ENCODE results near the gene RASEF.

The RASEF gene

GRCh38 chr9:83081010-83081409 lies 18.1 kb upstream of the RASEF start:
- TF ChIP-seq FOXM1 (IDR thresholded peaks at IDR 0.05; ENCODE audit: borderline replicate concordance, low read depth): no peak
- no peak for TF ChIP-seq RAD21 (IDR thresholded peaks at IDR 0.05; ENCODE audit: low read depth)
- no peak for TF ChIP-seq EGR1 (IDR thresholded peaks at IDR 0.05)
- TF ChIP-seq USF1 (IDR thresholded peaks at IDR 0.05): no peak
- TF ChIP-seq NFIC (IDR thresholded peaks at IDR 0.05): no peak
- no peak for TF ChIP-seq TAF1 (IDR thresholded peaks at IDR 0.05; ENCODE audit: low read depth)
- TF ChIP-seq MAX (IDR thresholded peaks at IDR 0.05): no peak
- TF ChIP-seq YY1 (IDR thresholded peaks at IDR 0.05; ENCODE audit: low read depth): no peak
- no peak for TF ChIP-seq CREB1 (IDR thresholded peaks at IDR 0.05; ENCODE audit: low read depth)
- no peak for TF ChIP-seq CEBPB (IDR thresholded peaks at IDR 0.05)
- TF ChIP-seq EP300 (IDR thresholded peaks at IDR 0.05; ENCODE audit: borderline replicate concordance): no peak

GRCh38 chr9:83071626-83072025 lies 8.7 kb upstream of the RASEF start:
- no peak for TF ChIP-seq CREB1 (IDR thresholded peaks at IDR 0.05; ENCODE audit: low read depth)
- TF ChIP-seq MAX (IDR thresholded peaks at IDR 0.05): no peak
- no peak for TF ChIP-seq TCF12 (IDR thresholded peaks at IDR 0.05; ENCODE audit: low read depth)
- TF ChIP-seq EP300 (IDR thresholded peaks at IDR 0.05; ENCODE audit: borderline replicate concordance): no peak
- no peak for TF ChIP-seq RAD21 (IDR thresholded peaks at IDR 0.05; ENCODE audit: low read depth)
- TF ChIP-seq CEBPB (IDR thresholded peaks at IDR 0.05): no peak
- no peak for TF ChIP-seq TAF1 (IDR thresholded peaks at IDR 0.05; ENCODE audit: low read depth)
- no peak for TF ChIP-seq USF1 (IDR thresholded peaks at IDR 0.05)

- TF ChIP-seq FOXM1 (IDR thresholded peaks at IDR 0.05; ENCODE audit: borderline replicate concordance, low read depth) (no peak), EP300 (IDR thresholded peaks at IDR 0.05; ENCODE audit: borderline replicate concordance) (no peak), CREB1 (IDR thresholded peaks at IDR 0.05; ENCODE audit: low read depth) (no peak), TEAD4 (IDR thresholded peaks at IDR 0.05) (no peak), ZBTB7A (IDR thresholded peaks at IDR 0.05; ENCODE audit: low read depth) (no peak), EGR1 (IDR thresholded peaks at IDR 0.05) (no peak), YY1 (IDR thresholded peaks at IDR 0.05; ENCODE audit: low read depth) (no peak), TCF12 (IDR thresholded peaks at IDR 0.05; ENCODE audit: low read depth) (no peak), MAX (IDR thresholded peaks at IDR 0.05) (no peak), USF1 (IDR thresholded peaks at IDR 0.05) (no peak), REST (IDR thresholded peaks at IDR 0.05; ENCODE audit: low read depth) (no peak), TAF1 (IDR thresholded peaks at IDR 0.05; ENCODE audit: low read depth) (no peak), CEBPB (IDR thresholded peaks at IDR 0.05) (no peak), NFIC (IDR thresholded peaks at IDR 0.05) (no peak), RAD21 (IDR thresholded peaks at IDR 0.05; ENCODE audit: low read depth) (no peak)
These were observed 7.3 kb upstream of the RASEF start for GRCh38 chr9:83070261-83070660.

GRCh38 chr9:83069651-83070050 lies 6.7 kb upstream of the RASEF start:
- TF ChIP-seq YY1 (IDR thresholded peaks at IDR 0.05; ENCODE audit: low read depth) (no peak), NFIC (IDR thresholded peaks at IDR 0.05) (no peak), TCF12 (IDR thresholded peaks at IDR 0.05; ENCODE audit: low read depth) (no peak), MAX (IDR thresholded peaks at IDR 0.05) (no peak), TAF1 (IDR thresholded peaks at IDR 0.05; ENCODE audit: low read depth) (no peak), FOXM1 (IDR thresholded peaks at IDR 0.05; ENCODE audit: borderline replicate concordance, low read depth) (no peak), CEBPB (IDR thresholded peaks at IDR 0.05) (no peak), REST (IDR thresholded peaks at IDR 0.05; ENCODE audit: low read depth) (no peak)

GRCh38 chr9:83068414-83068813 lies 5.5 kb upstream of the RASEF start:
- TF ChIP-seq YY1 (IDR thresholded peaks at IDR 0.05; ENCODE audit: low read depth) (no peak), NFIC (IDR thresholded peaks at IDR 0.05) (no peak), MAX (IDR thresholded peaks at IDR 0.05) (no peak), ZBTB7A (IDR thresholded peaks at IDR 0.05; ENCODE audit: low read depth) (no peak), CREB1 (IDR thresholded peaks at IDR 0.05; ENCODE audit: low read depth) (no peak), EGR1 (IDR thresholded peaks at IDR 0.05) (no peak), CEBPB (IDR thresholded peaks at IDR 0.05) (no peak), USF1 (IDR thresholded peaks at IDR 0.05) (no peak), RAD21 (IDR thresholded peaks at IDR 0.05; ENCODE audit: low read depth) (no peak)
